ENCODE measurements around the gene EMCN. TPM values are rescaled to one million over a fixed set of nuclear protein-coding genes. Genes with fewer than 3 reads are reported as not detected.

Gene EMCN
- total and polyA plus RNA-seq, 9 of the 15 experiments (the other 6 are each of a cell fraction or from before 2014, with no cell fraction given), result not detected

- TF ChIP-seq ZNF318 (IDR thresholded peaks at IDR 0.05; ENCODE audit: borderline replicate concordance in 1 of 2, low read depth in 1 of 2) (no peak), JUN (IDR thresholded peaks at IDR 0.05; ENCODE audit: borderline replicate concordance, low read depth, low read length) (no peak), JUN (CRISPR knock-in tag; IDR thresholded peaks at IDR 0.05; ENCODE audit: borderline replicate concordance) (no peak), SMAD4 (CRISPR knock-in tag; conservative IDR thresholded peaks at IDR 0.05) (no peak), ZNF696 (CRISPR knock-in tag; conservative IDR thresholded peaks at IDR 0.05) (no peak), MAFG (tag; conservative IDR thresholded peaks at IDR 0.05) (peak; percentile 42), ATF7 (IDR thresholded peaks at IDR 0.05) (no peak), NR4A1 (CRISPR knock-in tag; IDR thresholded peaks at IDR 0.05) (no peak), NR4A1 (tag; IDR thresholded peaks at IDR 0.05) (no peak), CREM (IDR thresholded peaks at IDR 0.05; ENCODE audit: low read depth) (no peak), NR1H2 (CRISPR knock-in tag; IDR thresholded peaks at IDR 0.05) (no peak), NBN (IDR thresholded peaks at IDR 0.05; ENCODE audit: low read depth) (no peak), ATF1 (CRISPR knock-in tag; IDR thresholded peaks at IDR 0.05) (no peak), ATF1 (tag; IDR thresholded peaks at IDR 0.05) (no peak), TAL1 (IDR thresholded peaks at IDR 0.05) (no peak), RERE (CRISPR knock-in tag; IDR thresholded peaks at IDR 0.05; ENCODE audit: borderline replicate concordance) (no peak), NCOA6 (IDR thresholded peaks at IDR 0.05) (no peak), ZNF282 (CRISPR knock-in tag; IDR thresholded peaks at IDR 0.05) (no peak), HCFC1 (IDR thresholded peaks at IDR 0.05; ENCODE audit: low read depth, low read length) (no peak)
Measured at GRCh38 chr4:100495074-100495473, 22.7 kb downstream of the EMCN start (continued).

Data from K562 (cell line).